Umbilical cord (tissue), 2 donors: ENCODE results near the gene EARS2. TPM values are rescaled to one million over a fixed set of nuclear protein-coding genes. Genes with fewer than 3 reads are reported as not detected.
"Not testable (repeated sequence)": the region's sequence is repeated elsewhere in the genome, so short reads cannot be mapped to it uniquely, and the experiment has no call there.

Experiments used
- DNase-seq: peaks from one replicate; pipeline ENCODE4 v3.0.0-alpha.2; 2015; ENCODE audit warnings: low spot score
- total RNA-seq: library from RNA; depleted of rRNA; stranded (reverse); fragments of >200 nt; gene quantifications from one replicate; pipeline ENCODE4 v1.2.3, GENCODE V29; 2014; ENCODE audit warnings: low replicate concordance; ENCODE audit not compliant: insufficient read depth

EARS2 gene
- total RNA-seq, 1 donor from 2014 or later = 26.0 TPM

GRCh38 chr16:23527961-23528643 lies 29.0 kb downstream of the EARS2 start:
- no peak for DNase-seq

GRCh38 chr16:23524886-23525285 lies 32.3 kb downstream of the EARS2 start:
- no peak for DNase-seq

GRCh38 chr16:23523876-23524385 lies 33.2 kb downstream of the EARS2 start:
- no peak for DNase-seq

- DNase-seq = peak; percentile 10
These were observed 33.8 kb downstream of the EARS2 start for GRCh38 chr16:23523321-23523720.

GRCh38 chr16:23521965-23522364 lies 35.2 kb downstream of the EARS2 start:
- no peak for DNase-seq

GRCh38 chr16:23521037-23521743 lies 36.0 kb downstream of the EARS2 start:
- DNase-seq = no peak

- no peak for DNase-seq
These were observed 36.6 kb downstream of the EARS2 start for GRCh38 chr16:23520500-23520899.

GRCh38 chr16:23519282-23519681 lies 37.9 kb downstream of the EARS2 start:
- DNase-seq = no peak

- DNase-seq = peak; percentile 9
These were observed 38.7 kb downstream of the EARS2 start for GRCh38 chr16:23518435-23518891.

GRCh38 chr16:23516366-23517137 lies 40.6 kb downstream of the EARS2 start:
- DNase-seq = no peak

- no peak for DNase-seq
These were observed 41.3 kb downstream of the EARS2 start for GRCh38 chr16:23515881-23516280.

GRCh38 chr16:23514381-23515152 lies 42.6 kb downstream of the EARS2 start:
- no peak for DNase-seq

GRCh38 chr16:23512168-23512695 lies 44.9 kb downstream of the EARS2 start:
- no peak for DNase-seq

GRCh38 chr16:23511731-23512130 lies 45.4 kb downstream of the EARS2 start:
- DNase-seq = no peak

GRCh38 chr16:23510915-23511270 lies 46.3 kb downstream of the EARS2 start:
- DNase-seq = not testable (repeated sequence)

GRCh38 chr16:23510164-23510914 lies 46.8 kb downstream of the EARS2 start, which contains the start of gene GGA2:
TSS of gene GGA2 (minus strand) at chr16:23510494. CDS start at chr16:23510411, 83 bp downstream.
- DNase-seq = peak; percentile 83

- peak; percentile 49 for DNase-seq
These were observed 47.4 kb downstream of the EARS2 start for GRCh38 chr16:23509782-23510163.

- DNase-seq = no peak
These were observed 47.8 kb downstream of the EARS2 start for GRCh38 chr16:23509441-23509754.

GRCh38 chr16:23508589-23509440 lies 48.3 kb downstream of the EARS2 start:
- DNase-seq = peak; percentile 55

- no peak for DNase-seq
These were observed 50.5 kb downstream of the EARS2 start for GRCh38 chr16:23506606-23506994.
